Measurements from ENCODE around the gene MIGA2.

The MIGA2 gene

DNA sequence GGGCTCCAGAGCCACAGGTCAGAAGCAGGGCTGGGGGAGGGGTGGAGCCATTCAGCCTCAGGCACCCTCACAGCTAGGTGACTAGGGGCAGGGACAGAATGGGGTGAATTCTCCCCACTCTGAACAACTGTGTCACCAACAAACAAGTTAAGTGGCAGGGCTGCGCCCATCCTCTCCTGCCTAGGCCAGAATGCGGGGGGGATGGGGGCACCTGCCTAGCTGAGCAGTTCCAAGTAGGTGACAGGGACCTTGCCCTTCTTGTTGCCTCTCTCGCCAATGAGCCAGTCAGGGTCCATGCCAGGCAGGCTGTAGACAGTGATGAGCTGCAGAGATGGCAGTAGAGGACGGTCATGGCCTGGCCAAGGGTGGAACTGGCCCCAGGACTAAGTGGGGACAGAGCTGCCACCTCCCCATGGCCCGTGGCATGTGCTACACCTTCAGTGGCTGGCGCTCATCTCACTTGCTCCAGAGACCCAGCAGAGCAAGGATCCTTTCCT, 27.9 kb upstream of the MIGA2 start:
- peak overlapping the region; percentile 49 for H3K27ac ChIP-seq
- no peak for TF ChIP-seq CTCF (conservative IDR thresholded peaks at IDR 0.05)

- H3K27ac ChIP-seq = peak overlapping the region; percentile 49
- TF ChIP-seq CTCF (conservative IDR thresholded peaks at IDR 0.05) = no peak
Observed at GRCh38 chr9:129008986-129009583, 27.3 kb upstream of the MIGA2 start.

GRCh38 chr9:129009584-129010141, 26.8 kb upstream of the MIGA2 start:
- peak overlapping the region; percentile 49; the same call in 1 of the 2 replicates for H3K27ac ChIP-seq
- no peak for TF ChIP-seq CTCF (conservative IDR thresholded peaks at IDR 0.05)

DNA sequence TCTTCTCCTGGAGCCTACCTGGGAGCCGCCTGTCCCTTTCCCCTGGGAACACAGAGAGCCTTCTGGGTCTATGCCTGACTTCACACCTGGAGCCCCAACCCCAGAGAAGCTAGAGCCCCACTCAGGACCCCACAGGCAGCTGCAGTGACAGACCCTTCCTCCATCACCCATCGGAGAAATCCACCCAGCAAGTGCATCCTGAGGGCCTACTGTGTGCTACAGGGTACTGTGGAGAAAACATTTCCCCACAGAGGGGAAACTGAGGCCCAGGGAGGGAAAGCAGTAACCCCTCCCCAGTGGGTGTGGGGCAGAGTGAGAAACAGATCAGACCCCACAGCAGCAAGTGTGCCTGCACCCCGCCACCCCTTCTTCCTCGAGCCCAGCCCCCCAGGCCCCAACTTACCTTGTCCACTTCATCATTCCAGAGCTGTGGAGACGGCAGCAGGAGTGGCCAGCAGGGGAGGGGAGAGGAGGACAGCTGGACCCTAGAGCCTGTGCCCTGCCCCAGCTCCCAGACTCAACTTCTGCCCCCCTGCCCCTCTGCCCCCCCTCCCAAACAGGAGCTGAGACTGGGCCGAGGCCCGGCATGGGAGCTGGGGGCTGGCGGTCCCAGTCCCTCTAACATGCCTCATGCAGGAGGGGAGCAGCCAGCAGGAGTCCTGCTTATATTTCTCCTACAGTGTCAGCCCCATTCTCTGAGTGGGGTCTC, 26.0 kb upstream of the MIGA2 start:
- no peak overlapping the region; the same call in 1 of the 2 replicates for H3K27ac ChIP-seq
- TF ChIP-seq CTCF (conservative IDR thresholded peaks at IDR 0.05) = no peak

DNA sequence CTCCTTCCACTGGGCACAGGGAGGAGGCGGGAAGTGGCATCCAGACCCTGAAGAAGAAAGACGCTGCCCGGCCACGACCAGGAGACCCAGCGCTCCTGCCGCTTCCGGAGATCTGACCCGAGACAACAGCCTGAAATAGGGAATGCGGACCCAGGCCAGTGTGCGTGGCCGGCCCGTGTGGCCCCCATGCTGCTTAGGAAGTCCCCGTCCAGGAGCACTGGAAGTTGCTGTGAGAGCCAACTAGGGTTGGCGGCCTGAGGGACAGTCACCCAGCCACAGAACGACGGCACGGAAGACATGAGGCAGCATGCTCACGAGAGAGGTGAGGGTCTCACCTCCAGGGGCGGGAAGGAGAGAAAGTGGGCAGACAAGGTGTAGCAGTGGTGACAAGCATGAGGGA, 25.3 kb upstream of the MIGA2 start:
- TF ChIP-seq CTCF (conservative IDR thresholded peaks at IDR 0.05) = no peak
- H3K27ac ChIP-seq = peak overlapping the region; percentile 3; the same call in 1 of the 2 replicates

DNA sequence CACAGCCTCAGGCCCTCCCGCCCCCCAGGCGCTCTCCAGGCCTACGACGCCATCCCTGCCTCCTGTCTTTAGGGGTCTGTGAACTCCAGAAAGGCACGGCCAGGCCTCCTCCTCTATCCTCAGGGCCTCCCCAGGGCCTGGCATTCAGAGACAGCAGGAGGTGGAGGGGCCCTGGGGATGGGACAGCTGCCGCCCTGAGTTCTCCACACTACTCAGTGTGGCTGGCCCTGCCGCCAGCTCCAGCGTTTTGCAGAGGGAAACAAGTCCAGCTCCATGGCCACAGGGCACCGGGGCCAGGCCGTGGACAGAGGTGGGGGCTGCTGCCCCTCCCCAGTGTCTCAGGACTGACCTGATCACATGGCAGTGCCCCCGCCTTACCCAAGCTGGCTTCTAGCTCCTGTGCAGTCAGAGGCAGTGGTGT, 24.7 kb upstream of the MIGA2 start:
- no peak for TF ChIP-seq CTCF (conservative IDR thresholded peaks at IDR 0.05)
- peak overlapping the region; percentile 3; the same call in 1 of the 2 replicates for H3K27ac ChIP-seq

- H3K27ac ChIP-seq = no peak overlapping the region; the same call in 1 of the 2 replicates
- TF ChIP-seq CTCF (conservative IDR thresholded peaks at IDR 0.05) = no peak
Observed at GRCh38 chr9:129012343-129012742, 24.1 kb upstream of the MIGA2 start.
